ENCODE results near the gene SPIN2A. TPM values are rescaled to one million over a fixed set of nuclear protein-coding genes. Genes with fewer than 3 reads are reported as not detected.
"Not testable (repeated sequence)": the region's sequence is repeated elsewhere in the genome, so short reads cannot be mapped to it uniquely, and the experiment has no call there.

SPIN2A gene
- total RNA-seq (1 to 10 TPM in 2 of 7 donors, under 1 TPM in 4, not detected in 1; 0.51 to 1.7 (median 0.95) TPM), polyA plus RNA-seq (under 1 TPM; 0.39 to 0.61 (median 0.44) TPM)
- long read RNA-seq, donor 1, partial matches to known transcripts = 0 of 2 reads
- long read RNA-seq, donor 1, other reads (novel, unspliced or antisense) = 0 of 2 reads
- long read RNA-seq, donor 2, partial matches to known transcripts = 0 of 3 reads
- long read RNA-seq, donor 2, other reads (novel, unspliced or antisense) = 0 of 3 reads

GRCh38 chrX:57137073-57137472 is at the start of gene SPIN2A:
Gene SPIN2A, minus strand, starts transcription at chrX:57137397. Its CDS starts 800 bp downstream, at chrX:57136597.
- H3K4me3 ChIP-seq = peak within 1 kb of the TSS in 2 of 8 donors; percentile 10 to 38
- 45 to 76% (median 65%) methylated on average over 20 to 27 of the region's 27 CpGs for WGBS, 5 donors
- H3K36me3 ChIP-seq; H3K27ac ChIP-seq; DNase-seq; H3K4me1 ChIP-seq; intact Hi-C loops (cut with DNase I; ENCODE audit: low total_unique reads); H3K27me3 ChIP-seq (replicated peaks in 1 of 7); H3K9me3 ChIP-seq: not testable (repeated sequence)

- Histone ChIP-seq H3K4me1 (no peaks in the 10 kb centered on the region), H3K9me3 (peaks cover 0 to 42% (median 15%) of the 10 kb centered on the region in 8 donors), H3K27ac (no peak overlapping the region), H3K36me3 (no peaks in the 10 kb centered on the region), H3K4me3 (no peak overlapping the region), H3K27me3 (replicated peaks in 1 of 7) (peaks cover 0 to 9% (median 0%) of the 10 kb centered on the region in 7 donors)
- TF ChIP-seq POLR2A (IDR thresholded peaks at IDR 0.05) (no peak), CTCF (IDR thresholded peaks at IDR 0.05 in 8 of 11, conservative IDR thresholded peaks at IDR 0.05 in 3 of 11) (no peak), POLR2AphosphoS5 (IDR thresholded peaks at IDR 0.05) (no peak)
- intact Hi-C loops (cut with DNase I; ENCODE audit: low total_unique reads) = no loop called here
- no peak for DNase-seq
Measured at GRCh38 chrX:57178605-57179004, 41.4 kb upstream of the SPIN2A start.

- Histone ChIP-seq H3K4me3 (no peak overlapping the region), H3K36me3 (no peaks in the 10 kb centered on the region), H3K27ac (no peak overlapping the region), H3K4me1 (no peaks in the 10 kb centered on the region), H3K9me3 (peaks cover 0 to 27% (median 7%) of the 10 kb centered on the region in 8 donors), H3K27me3 (replicated peaks in 1 of 7) (peaks cover 0 to 9% (median 0%) of the 10 kb centered on the region in 7 donors)
- intact Hi-C loops (cut with DNase I; ENCODE audit: low total_unique reads) = no loop called here
- TF ChIP-seq POLR2AphosphoS5 (IDR thresholded peaks at IDR 0.05) = no peak
- no peak for TF ChIP-seq CTCF (IDR thresholded peaks at IDR 0.05 in 8 of 11, conservative IDR thresholded peaks at IDR 0.05 in 3 of 11)
- TF ChIP-seq POLR2A (IDR thresholded peaks at IDR 0.05) = no peak
- 40 to 81% (median 63%) methylated on average over 1 of the region's 1 CpG for WGBS, 5 donors
- DNase-seq = no peak
Measured at GRCh38 chrX:57177070-57177469, 39.9 kb upstream of the SPIN2A start.

- Histone ChIP-seq H3K4me3 (no peak overlapping the region), H3K27ac (no peak overlapping the region), H3K9me3 (no peaks in the 10 kb centered on the region), H3K27me3 (replicated peaks in 1 of 7) (no peaks in the 10 kb centered on the region), H3K4me1 (no peaks in the 10 kb centered on the region), H3K36me3 (no peaks in the 10 kb centered on the region)
- 57 to 83% (median 71%) methylated on average over 6 of the region's 6 CpGs for WGBS, 5 donors
- intact Hi-C loops (cut with DNase I; ENCODE audit: low total_unique reads) = no loop called here
- DNase-seq = no peak
- no peak for TF ChIP-seq POLR2AphosphoS5 (IDR thresholded peaks at IDR 0.05)
- no peak for TF ChIP-seq POLR2A (IDR thresholded peaks at IDR 0.05)
- TF ChIP-seq CTCF (IDR thresholded peaks at IDR 0.05 in 8 of 11, conservative IDR thresholded peaks at IDR 0.05 in 3 of 11) = no peak
Measured at GRCh38 chrX:57172544-57172943, 35.3 kb upstream of the SPIN2A start.
